ENCODE data around the gene SLC16A10. TPM values are rescaled to one million over a fixed set of nuclear protein-coding genes. Genes with fewer than 3 reads are reported as not detected.

The SLC16A10 gene, protein sequence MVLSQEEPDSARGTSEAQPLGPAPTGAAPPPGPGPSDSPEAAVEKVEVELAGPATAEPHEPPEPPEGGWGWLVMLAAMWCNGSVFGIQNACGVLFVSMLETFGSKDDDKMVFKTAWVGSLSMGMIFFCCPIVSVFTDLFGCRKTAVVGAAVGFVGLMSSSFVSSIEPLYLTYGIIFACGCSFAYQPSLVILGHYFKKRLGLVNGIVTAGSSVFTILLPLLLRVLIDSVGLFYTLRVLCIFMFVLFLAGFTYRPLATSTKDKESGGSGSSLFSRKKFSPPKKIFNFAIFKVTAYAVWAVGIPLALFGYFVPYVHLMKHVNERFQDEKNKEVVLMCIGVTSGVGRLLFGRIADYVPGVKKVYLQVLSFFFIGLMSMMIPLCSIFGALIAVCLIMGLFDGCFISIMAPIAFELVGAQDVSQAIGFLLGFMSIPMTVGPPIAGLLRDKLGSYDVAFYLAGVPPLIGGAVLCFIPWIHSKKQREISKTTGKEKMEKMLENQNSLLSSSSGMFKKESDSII
- 1 to 10 TPM; 1.3 to 5.4 (median 1.8) TPM for total RNA-seq

DNA sequence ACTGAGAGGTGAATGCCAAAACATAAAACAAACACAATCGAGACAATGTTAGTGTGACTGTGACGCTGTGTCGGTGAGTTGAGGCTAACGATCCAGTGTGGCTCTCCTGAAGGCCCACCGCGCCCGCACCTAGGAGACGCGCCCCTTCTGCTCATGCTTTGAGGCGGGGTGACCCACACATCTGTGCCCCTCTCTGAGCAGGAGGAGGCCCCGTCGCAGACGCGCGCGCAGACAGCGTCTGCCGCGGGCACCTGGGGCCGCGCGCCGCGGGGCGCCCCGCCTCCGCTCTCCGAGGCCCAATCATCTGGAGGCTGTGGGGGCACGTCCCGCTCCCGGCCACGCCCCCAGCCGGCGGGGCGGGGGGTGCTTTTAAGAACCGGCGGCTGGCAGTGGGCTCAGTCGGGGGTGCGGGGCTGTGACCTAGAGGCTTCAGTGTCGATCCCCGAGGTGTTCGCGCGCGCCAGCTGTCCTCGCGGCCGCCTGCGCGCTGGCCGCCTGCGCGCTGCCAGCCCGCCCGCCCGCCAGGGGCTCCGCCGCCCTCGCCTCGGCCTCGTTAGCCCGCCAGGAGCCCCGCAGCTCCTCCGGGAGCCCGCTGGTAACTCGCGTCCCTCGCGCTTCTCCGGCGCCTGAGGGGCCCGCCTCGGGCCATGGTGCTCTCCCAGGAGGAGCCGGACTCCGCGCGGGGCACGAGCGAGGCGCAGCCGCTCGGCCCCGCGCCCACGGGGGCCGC is at the start of gene SLC16A10:
SLC16A10 (plus strand) TSS at position 398 of the 730 bp plus-strand sequence; CDS start at position 648, 250 bp downstream.
- Histone ChIP-seq H3K27me3 (peaks cover 0 to 32% of the 10 kb centered on the region in 2 donors), H3K4me3 (peak within 1 kb of the TSS; percentile 52 to 71 (median 64)), H3K9me3 (no peaks in the 10 kb centered on the region), H3K27ac (no peak within 1 kb of the TSS), H3K36me3 (no peaks in the 10 kb centered on the region), H3K4me1 (peaks cover 0 to 2% of the 10 kb centered on the region in 2 donors)
- TF ChIP-seq POLR2A (IDR thresholded peaks at IDR 0.05) (no peak), POLR2AphosphoS5 (IDR thresholded peaks at IDR 0.05) (no peak)
- TF ChIP-seq, protein P1, sequence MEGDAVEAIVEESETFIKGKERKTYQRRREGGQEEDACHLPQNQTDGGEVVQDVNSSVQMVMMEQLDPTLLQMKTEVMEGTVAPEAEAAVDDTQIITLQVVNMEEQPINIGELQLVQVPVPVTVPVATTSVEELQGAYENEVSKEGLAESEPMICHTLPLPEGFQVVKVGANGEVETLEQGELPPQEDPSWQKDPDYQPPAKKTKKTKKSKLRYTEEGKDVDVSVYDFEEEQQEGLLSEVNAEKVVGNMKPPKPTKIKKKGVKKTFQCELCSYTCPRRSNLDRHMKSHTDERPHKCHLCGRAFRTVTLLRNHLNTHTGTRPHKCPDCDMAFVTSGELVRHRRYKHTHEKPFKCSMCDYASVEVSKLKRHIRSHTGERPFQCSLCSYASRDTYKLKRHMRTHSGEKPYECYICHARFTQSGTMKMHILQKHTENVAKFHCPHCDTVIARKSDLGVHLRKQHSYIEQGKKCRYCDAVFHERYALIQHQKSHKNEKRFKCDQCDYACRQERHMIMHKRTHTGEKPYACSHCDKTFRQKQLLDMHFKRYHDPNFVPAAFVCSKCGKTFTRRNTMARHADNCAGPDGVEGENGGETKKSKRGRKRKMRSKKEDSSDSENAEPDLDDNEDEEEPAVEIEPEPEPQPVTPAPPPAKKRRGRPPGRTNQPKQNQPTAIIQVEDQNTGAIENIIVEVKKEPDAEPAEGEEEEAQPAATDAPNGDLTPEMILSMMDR (IDR thresholded peaks at IDR 0.05) = no peak
- DNase-seq (ENCODE audit: low spot score in 2 of 2) = peak in 1 of 2 donors; percentile 21
- intact Hi-C loops (cut with DNase I; ENCODE audit: low total_unique reads) = no loop called here

DNA sequence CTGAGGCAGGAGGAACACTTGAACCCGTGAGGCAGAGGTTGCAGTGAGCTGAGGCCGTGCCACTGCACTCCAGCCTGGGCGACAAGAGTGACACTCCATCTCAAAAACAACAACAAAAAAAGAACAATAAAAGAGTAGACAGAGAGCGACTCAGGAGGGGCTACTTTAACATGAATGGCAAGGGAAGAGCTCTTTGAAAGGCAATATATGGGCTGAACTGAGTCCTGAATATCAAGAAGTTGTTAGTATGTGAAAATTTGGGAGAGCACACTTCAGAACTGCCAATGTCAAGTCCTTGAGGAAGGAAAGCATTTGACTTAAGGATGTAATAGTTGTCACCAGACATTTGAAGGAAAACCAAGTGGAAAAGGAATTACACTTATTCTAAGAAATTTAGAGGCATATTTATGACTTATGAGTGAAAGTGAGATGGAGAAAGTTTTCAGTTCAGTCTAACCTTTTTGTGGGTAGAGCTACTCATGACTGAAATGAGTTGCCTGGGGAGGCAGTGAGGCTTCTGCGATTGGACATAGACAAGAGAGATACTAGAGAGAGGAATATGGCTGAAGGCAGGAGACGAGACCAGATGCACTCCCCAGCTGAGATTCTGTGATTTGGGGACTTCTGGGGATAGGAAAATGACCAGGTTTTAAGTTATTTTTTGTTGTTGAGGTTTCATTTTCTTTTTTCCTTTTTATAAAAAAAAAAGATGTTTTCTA is 48.6 kb upstream of the SLC16A10 start:
- Histone ChIP-seq H3K27me3 (no peaks in the 10 kb centered on the region), H3K36me3 (no peaks in the 10 kb centered on the region), H3K9me3 (no peaks in the 10 kb centered on the region), H3K27ac (no peak overlapping the region), H3K4me3 (no peak overlapping the region), H3K4me1 (no peaks in the 10 kb centered on the region)
- TF ChIP-seq POLR2A (IDR thresholded peaks at IDR 0.05) (no peak), POLR2AphosphoS5 (IDR thresholded peaks at IDR 0.05) (no peak)
- TF ChIP-seq, protein P1 (IDR thresholded peaks at IDR 0.05) = no peak
- intact Hi-C loops (cut with DNase I; ENCODE audit: low total_unique reads) = no loop called here
- DNase-seq (ENCODE audit: low spot score in 2 of 2) = no peak

DNA sequence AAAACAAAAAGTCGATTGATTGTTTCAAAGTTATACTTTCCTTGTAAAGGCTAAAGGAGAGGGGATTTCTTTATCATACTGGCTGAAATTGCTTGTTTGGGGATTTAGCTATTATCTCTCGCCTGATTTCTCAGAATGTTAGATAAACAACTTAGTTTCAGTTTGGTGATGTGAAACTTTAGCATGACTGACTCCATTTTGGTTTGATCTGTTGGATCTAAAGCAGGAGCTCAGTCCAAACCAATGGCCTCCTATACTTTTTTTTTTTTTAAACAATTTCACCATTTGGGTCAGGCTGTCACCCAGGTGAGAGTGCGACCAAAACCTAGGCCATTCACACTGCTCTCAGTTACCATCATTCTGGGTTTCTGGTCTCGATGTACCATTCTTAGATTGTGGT is 45.4 kb upstream of the SLC16A10 start:
- no peak overlapping the region for H3K4me3 ChIP-seq
- TF ChIP-seq POLR2A (IDR thresholded peaks at IDR 0.05) = no peak
- TF ChIP-seq POLR2AphosphoS5 (IDR thresholded peaks at IDR 0.05) = no peak
- TF ChIP-seq, protein P1 (IDR thresholded peaks at IDR 0.05) = no peak
- H3K36me3 ChIP-seq = no peaks in the 10 kb centered on the region
- no peak overlapping the region for H3K27ac ChIP-seq
- no peak for DNase-seq (ENCODE audit: low spot score in 2 of 2)
- intact Hi-C loops (cut with DNase I; ENCODE audit: low total_unique reads) = no loop called here
- no peaks in the 10 kb centered on the region for H3K27me3 ChIP-seq
- H3K4me1 ChIP-seq = no peaks in the 10 kb centered on the region
- H3K9me3 ChIP-seq = no peaks in the 10 kb centered on the region

DNA sequence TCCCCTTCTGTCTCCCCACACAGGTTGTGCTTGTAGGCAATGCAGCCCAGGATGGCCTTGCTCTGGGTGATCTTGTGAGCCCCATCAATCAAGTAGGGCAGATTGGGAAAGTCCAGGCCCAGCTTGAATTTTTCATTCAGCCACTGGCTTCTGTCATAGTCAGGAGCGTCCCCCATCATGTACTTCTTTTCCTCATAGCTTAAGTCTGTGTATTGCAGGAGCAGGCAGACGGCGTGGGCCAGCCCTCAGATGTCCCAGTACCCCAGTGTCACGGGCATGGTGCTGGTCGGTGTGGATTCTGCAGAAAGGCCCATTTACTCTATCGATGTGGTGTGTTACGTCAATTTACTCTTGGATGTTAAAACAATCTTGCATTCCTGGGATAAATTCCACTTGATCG is 40.1 kb upstream of the SLC16A10 start:
- TF ChIP-seq, protein P1 (IDR thresholded peaks at IDR 0.05) = no peak
- TF ChIP-seq POLR2A (IDR thresholded peaks at IDR 0.05) (no peak), POLR2AphosphoS5 (IDR thresholded peaks at IDR 0.05) (no peak)
- no peaks in the 10 kb centered on the region for H3K9me3 ChIP-seq
- no peaks in the 10 kb centered on the region for H3K27me3 ChIP-seq
- intact Hi-C loops (cut with DNase I; ENCODE audit: low total_unique reads) = no loop called here
- H3K27ac ChIP-seq = no peak overlapping the region
- H3K4me1 ChIP-seq = no peaks in the 10 kb centered on the region
- no peak overlapping the region for H3K4me3 ChIP-seq
- H3K36me3 ChIP-seq = no peaks in the 10 kb centered on the region
- DNase-seq (ENCODE audit: low spot score in 2 of 2) = no peak

All from breast epithelium (tissue), 4 donors.